ENCODE measurements around the gene KRTAP10-1. TPM values are rescaled to one million over a fixed set of nuclear protein-coding genes. Genes with fewer than 3 reads are reported as not detected.

The KRTAP10-1 gene
- total and polyA plus RNA-seq, 7 donors: not detected

GRCh38 chr21:44531606-44532564 is 8.1 kb downstream of the KRTAP10-1 start:
- Histone ChIP-seq H3K36me3 (no peaks in the 10 kb centered on the region), H3K27me3 (peaks cover 0 to 17% (median 0%) of the 10 kb centered on the region in 3 donors), H3K27ac (no peak overlapping the region), H3K4me1 (no peaks in the 10 kb centered on the region), H3K4me3 (no peak overlapping the region), H3K9me3 (no peaks in the 10 kb centered on the region)
- WGBS, 2 donors: 68 to 82% methylated on average over 30 of the region's 30 CpGs
- intact Hi-C loops (cut with DNase I): no loop called here
- peak; percentile 57 for DNase-seq
- TF ChIP-seq, protein P1, sequence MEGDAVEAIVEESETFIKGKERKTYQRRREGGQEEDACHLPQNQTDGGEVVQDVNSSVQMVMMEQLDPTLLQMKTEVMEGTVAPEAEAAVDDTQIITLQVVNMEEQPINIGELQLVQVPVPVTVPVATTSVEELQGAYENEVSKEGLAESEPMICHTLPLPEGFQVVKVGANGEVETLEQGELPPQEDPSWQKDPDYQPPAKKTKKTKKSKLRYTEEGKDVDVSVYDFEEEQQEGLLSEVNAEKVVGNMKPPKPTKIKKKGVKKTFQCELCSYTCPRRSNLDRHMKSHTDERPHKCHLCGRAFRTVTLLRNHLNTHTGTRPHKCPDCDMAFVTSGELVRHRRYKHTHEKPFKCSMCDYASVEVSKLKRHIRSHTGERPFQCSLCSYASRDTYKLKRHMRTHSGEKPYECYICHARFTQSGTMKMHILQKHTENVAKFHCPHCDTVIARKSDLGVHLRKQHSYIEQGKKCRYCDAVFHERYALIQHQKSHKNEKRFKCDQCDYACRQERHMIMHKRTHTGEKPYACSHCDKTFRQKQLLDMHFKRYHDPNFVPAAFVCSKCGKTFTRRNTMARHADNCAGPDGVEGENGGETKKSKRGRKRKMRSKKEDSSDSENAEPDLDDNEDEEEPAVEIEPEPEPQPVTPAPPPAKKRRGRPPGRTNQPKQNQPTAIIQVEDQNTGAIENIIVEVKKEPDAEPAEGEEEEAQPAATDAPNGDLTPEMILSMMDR (IDR thresholded peaks at IDR 0.05): no peak
- TF ChIP-seq EP300 (IDR thresholded peaks at IDR 0.05): no peak
- no peak for TF ChIP-seq POLR2AphosphoS5 (IDR thresholded peaks at IDR 0.05)
- no peak for TF ChIP-seq POLR2A (IDR thresholded peaks at IDR 0.05)

- 85 to 88% methylated on average over 23 of the region's 23 CpGs for WGBS, 2 donors
- Histone ChIP-seq H3K27ac (no peak overlapping the region), H3K4me3 (no peak overlapping the region), H3K9me3 (no peaks in the 10 kb centered on the region), H3K27me3 (peaks cover 0 to 17% (median 0%) of the 10 kb centered on the region in 3 donors), H3K36me3 (no peaks in the 10 kb centered on the region), H3K4me1 (no peaks in the 10 kb centered on the region)
- intact Hi-C loops (cut with DNase I): no loop called here
- TF ChIP-seq POLR2A (IDR thresholded peaks at IDR 0.05) (no peak), POLR2AphosphoS5 (IDR thresholded peaks at IDR 0.05) (no peak), EP300 (IDR thresholded peaks at IDR 0.05) (no peak)
- TF ChIP-seq, protein P1 (IDR thresholded peaks at IDR 0.05): no peak
- DNase-seq: peak; percentile 58
Observed at GRCh38 chr21:44530903-44531605, 8.9 kb downstream of the KRTAP10-1 start.

DNA sequence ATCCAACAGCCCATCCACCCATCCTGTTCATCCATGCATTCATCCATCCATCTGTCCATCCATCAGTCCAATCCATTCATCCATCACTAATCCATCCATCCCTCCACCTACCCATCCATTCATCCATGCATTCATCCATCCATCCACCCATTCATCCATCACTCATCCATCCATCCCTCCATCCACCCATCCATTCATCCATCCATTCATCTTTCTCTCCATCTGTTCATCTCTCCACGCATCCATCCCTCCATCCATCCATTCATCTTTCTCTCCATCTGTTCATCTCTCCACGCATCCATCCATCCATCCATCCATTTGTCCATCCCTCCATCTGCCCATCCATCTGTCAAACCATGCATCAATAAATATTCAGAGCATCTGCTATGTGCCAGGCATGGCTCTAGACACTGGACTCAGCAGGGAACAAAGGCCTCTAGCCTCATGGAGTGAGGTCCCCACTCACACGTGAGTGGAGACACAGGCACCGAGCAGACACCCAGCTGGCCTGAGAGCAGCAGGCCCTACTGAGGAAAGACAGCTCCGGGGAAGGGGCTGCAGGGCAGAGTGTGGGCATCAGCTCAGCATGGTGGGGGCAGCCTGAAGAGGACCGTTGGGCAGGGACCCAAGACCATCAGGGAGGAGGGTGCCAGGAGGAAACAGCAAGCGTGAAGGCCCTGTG is 9.6 kb downstream of the KRTAP10-1 start:
- intact Hi-C loops (cut with DNase I): no loop called here
- no peak for TF ChIP-seq POLR2A (IDR thresholded peaks at IDR 0.05)
- TF ChIP-seq, protein P1 (IDR thresholded peaks at IDR 0.05): no peak
- TF ChIP-seq EP300 (IDR thresholded peaks at IDR 0.05): no peak
- no peak for TF ChIP-seq POLR2AphosphoS5 (IDR thresholded peaks at IDR 0.05)
- H3K27ac ChIP-seq: no peak overlapping the region
- DNase-seq: peak; percentile 18
- H3K4me3 ChIP-seq: no peak overlapping the region
- WGBS, 2 donors: 76 to 87% methylated on average over 7 of the region's 7 CpGs
- no peaks in the 10 kb centered on the region for H3K36me3 ChIP-seq
- H3K4me1 ChIP-seq: no peaks in the 10 kb centered on the region
- no peaks in the 10 kb centered on the region for H3K9me3 ChIP-seq
- peaks cover 0 to 17% (median 0%) of the 10 kb centered on the region in 3 donors for H3K27me3 ChIP-seq

- intact Hi-C loops (cut with DNase I): no loop called here
- Histone ChIP-seq H3K4me3 (no peak overlapping the region), H3K36me3 (no peaks in the 10 kb centered on the region), H3K4me1 (no peaks in the 10 kb centered on the region), H3K27me3 (peaks cover 0 to 17% (median 0%) of the 10 kb centered on the region in 3 donors), H3K9me3 (no peaks in the 10 kb centered on the region), H3K27ac (no peak overlapping the region)
- WGBS, 2 donors: 79 to 81% methylated on average over 23 of the region's 23 CpGs
- TF ChIP-seq EP300 (IDR thresholded peaks at IDR 0.05) (no peak), POLR2A (IDR thresholded peaks at IDR 0.05) (no peak), POLR2AphosphoS5 (IDR thresholded peaks at IDR 0.05) (no peak)
- TF ChIP-seq, protein P1 (IDR thresholded peaks at IDR 0.05): no peak
- DNase-seq: peak; percentile 42
Observed at GRCh38 chr21:44529503-44530125, 10.4 kb downstream of the KRTAP10-1 start.
